Neural progenitor cell (in vitro differentiated cells): ENCODE measurements around the gene LAMA2. TPM values are rescaled to one million over a fixed set of nuclear protein-coding genes. Genes with fewer than 3 reads are reported as not detected.

Experiments
- DNase-seq: peaks from one replicate; pipeline ENCODE4 v3.0.0-alpha.2; 2016; ENCODE audit warnings: low spot score
- H2AFZ ChIP-seq: fragments of 200-600 bp; sonication (generic); replicated peaks from 2 replicates; pipeline ENCODE4 v1.6.1; 2016; ENCODE audit warnings: antibody characterized with exemption
- H3F3A ChIP-seq: fragments of 200-600 bp; sonication (generic); 2 replicates; pipeline ENCODE4 v1.6.1; 2016; ENCODE audit warnings: antibody characterized with exemption, low read depth
- H3K27ac ChIP-seq: fragments of 200-600 bp; sonication (generic); 2 replicates; pipeline ENCODE4 v1.5.1; 2016; ENCODE audit warnings: mild to moderate bottlenecking
- H3K27me3 ChIP-seq: fragments of 200-600 bp; sonication (generic); 2 replicates; pipeline ENCODE4 v1.6.1; 2016; ENCODE audit warnings: mild to moderate bottlenecking, moderate library complexity
- H3K36me3 ChIP-seq: fragments of 200-600 bp; sonication (generic); 2 replicates; pipeline ENCODE4 v1.5.1; 2016
- H3K4me1 ChIP-seq: fragments of 200-600 bp; sonication (generic); 2 replicates; pipeline ENCODE4 v1.6.1; 2016; ENCODE audit warnings: mixed run types
- H3K4me2 ChIP-seq: fragments of 200-600 bp; sonication (generic); 2 replicates; pipeline ENCODE4 v1.6.1; 2016
- H3K4me3 ChIP-seq: fragments of 200-600 bp; sonication (generic); 2 replicates; pipeline ENCODE4 v1.5.1; 2016
- H3K79me2 ChIP-seq: fragments of 200-600 bp; sonication (generic); 2 replicates; pipeline ENCODE4 v1.6.1; 2016; ENCODE audit warnings: low read depth
- H3K9ac ChIP-seq: fragments of 200-600 bp; sonication (generic); 2 replicates; pipeline ENCODE4 v1.6.1; 2016
- H3K9me3 ChIP-seq: fragments of 200-600 bp; sonication (generic); 2 replicates; pipeline ENCODE4 v1.5.1; 2016; ENCODE audit warnings: low read depth
- H4K20me1 ChIP-seq: fragments of 200-600 bp; sonication (generic); 2 replicates; pipeline ENCODE4 v1.6.1; 2016; ENCODE audit warnings: low read depth
- H3K27ac Mint-ChIP-seq: 3 replicates; pipeline ENCODE4 v1.8.0; 2021; ENCODE audit warnings: mixed read lengths
- H3K27me3 Mint-ChIP-seq: 2 replicates; pipeline ENCODE4 v1.8.0; 2022; ENCODE audit warnings: low read depth, mild to moderate bottlenecking, inconsistent platforms, moderate library complexity, mixed read lengths; ENCODE audit not compliant: insufficient read depth
- H3K36me3 Mint-ChIP-seq: 3 replicates; pipeline ENCODE4 v1.8.0; 2021; ENCODE audit warnings: mixed read lengths
- H3K4me1 Mint-ChIP-seq: 3 replicates; pipeline ENCODE4 v1.8.0; 2021; ENCODE audit warnings: mixed read lengths
- H3K4me3 Mint-ChIP-seq: 3 replicates; pipeline ENCODE4 v1.8.0; 2021; ENCODE audit warnings: mild to moderate bottlenecking, moderate library complexity, mixed read lengths
- H3K9me3 Mint-ChIP-seq: 3 replicates; pipeline ENCODE4 v1.8.0; 2020; ENCODE audit warnings: mixed read lengths
- EZH2 ChIP-seq: fragments of 200-600 bp; sonication (generic); IDR thresholded peaks from 2 replicates; pipeline ENCODE4 v1.6.1; 2017; ENCODE audit warnings: antibody characterized with exemption, mild to moderate bottlenecking, moderate library complexity
- EZH2phosphoT487 ChIP-seq: fragments of 200-600 bp; sonication (generic); IDR thresholded peaks from 2 replicates; pipeline ENCODE4 v1.6.1; 2017; ENCODE audit warnings: antibody characterized with exemption
- total RNA-seq: library from RNA; depleted of rRNA; stranded (reverse); fragments of >200 nt; gene quantifications from 2 replicates; pipeline ENCODE4 v1.2.3, GENCODE V29; 2015; ENCODE audit warnings: low replicate concordance
- TF ChIP-seq, protein P1 (sequence below): fragments of 200-600 bp; sonication (generic); IDR thresholded peaks from 2 replicates; pipeline ENCODE4 v1.5.1; 2017; ENCODE audit warnings: antibody characterized with exemption, mild to moderate bottlenecking

The LAMA2 gene
- total RNA-seq, 1 donor from 2014 or later, result 1.5 TPM

DNA sequence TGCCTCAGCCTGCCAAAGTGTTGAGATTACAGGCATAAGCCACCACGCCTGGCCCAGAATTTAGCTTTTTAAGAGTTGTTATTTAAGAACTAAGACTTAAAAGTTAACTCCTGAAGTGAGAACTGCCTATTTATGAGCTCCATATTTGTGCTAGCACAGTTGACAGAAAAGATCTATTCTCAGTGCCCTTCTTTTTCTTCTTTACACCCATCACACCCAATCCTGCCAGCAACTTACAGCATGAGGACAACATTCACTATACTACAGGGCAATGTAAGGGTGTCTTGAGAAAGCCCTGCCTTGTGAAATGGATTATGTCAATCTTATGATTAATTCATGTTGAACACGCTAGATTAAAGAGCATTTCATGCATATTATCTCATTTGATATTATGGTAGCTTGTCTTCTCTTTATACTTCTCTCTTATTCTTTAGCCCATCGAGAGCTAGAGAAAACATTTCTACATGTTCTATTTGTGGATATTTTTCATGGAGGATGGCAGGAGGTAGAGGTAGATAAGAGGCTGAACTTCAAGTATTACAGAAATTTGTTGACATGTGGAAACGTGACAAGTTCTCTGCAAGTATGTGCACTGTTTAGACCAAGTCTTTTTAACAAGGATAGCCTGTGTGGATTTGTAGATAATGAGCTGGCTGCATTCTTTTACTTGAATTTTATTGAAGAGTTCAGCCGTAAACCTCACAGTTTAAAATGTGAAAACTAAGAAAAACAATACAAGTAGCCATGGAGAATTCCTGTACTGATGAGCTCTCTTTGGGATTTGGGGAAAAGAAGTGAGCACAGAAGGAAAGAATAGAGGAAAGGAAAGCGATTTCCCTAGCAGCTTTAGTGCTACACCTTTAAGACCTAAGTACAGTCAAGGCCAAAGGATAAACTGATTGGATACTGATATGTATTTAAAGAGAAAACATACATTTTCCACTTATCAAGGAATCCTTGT is 614.8 kb downstream of the LAMA2 start:
- H3K79me2 ChIP-seq, result no peaks in the 10 kb centered on the region
- H3K27ac Mint-ChIP-seq, result no peak overlapping the region

DNA sequence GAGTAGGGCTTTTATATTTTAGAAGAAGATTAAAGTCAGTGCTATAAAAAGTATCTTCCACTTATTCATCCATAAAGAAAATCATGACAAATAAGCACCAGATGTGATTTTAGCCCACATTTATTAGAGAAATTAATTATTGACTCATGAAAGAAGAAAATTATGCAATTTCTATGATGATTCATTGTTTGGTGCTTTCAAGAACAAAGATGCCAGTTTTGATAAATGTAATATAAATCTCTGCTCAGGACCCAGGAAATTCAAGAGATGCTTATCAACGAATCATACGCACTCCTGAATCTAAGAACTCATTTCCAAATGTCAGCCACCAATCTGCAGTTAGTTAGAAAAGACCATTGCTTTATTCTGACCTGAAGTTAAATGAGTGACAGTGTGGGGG is 615.6 kb downstream of the LAMA2 start:
- peaks cover 40% of the 10 kb centered on the region for H3K4me1 Mint-ChIP-seq
- no peak for DNase-seq
- H3K27ac ChIP-seq, result no peak overlapping the region
- H3K27me3 ChIP-seq, result no peaks in the 10 kb centered on the region
- H3K4me3 Mint-ChIP-seq, result no peak overlapping the region
- H3K27ac Mint-ChIP-seq, result no peak overlapping the region
- H3K4me1 ChIP-seq, result no peaks in the 10 kb centered on the region
- TF ChIP-seq EZH2 (no peak), EZH2phosphoT487 (no peak)
- TF ChIP-seq, protein P1, sequence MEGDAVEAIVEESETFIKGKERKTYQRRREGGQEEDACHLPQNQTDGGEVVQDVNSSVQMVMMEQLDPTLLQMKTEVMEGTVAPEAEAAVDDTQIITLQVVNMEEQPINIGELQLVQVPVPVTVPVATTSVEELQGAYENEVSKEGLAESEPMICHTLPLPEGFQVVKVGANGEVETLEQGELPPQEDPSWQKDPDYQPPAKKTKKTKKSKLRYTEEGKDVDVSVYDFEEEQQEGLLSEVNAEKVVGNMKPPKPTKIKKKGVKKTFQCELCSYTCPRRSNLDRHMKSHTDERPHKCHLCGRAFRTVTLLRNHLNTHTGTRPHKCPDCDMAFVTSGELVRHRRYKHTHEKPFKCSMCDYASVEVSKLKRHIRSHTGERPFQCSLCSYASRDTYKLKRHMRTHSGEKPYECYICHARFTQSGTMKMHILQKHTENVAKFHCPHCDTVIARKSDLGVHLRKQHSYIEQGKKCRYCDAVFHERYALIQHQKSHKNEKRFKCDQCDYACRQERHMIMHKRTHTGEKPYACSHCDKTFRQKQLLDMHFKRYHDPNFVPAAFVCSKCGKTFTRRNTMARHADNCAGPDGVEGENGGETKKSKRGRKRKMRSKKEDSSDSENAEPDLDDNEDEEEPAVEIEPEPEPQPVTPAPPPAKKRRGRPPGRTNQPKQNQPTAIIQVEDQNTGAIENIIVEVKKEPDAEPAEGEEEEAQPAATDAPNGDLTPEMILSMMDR, result no peak
- H3K36me3 ChIP-seq, result no peaks in the 10 kb centered on the region
- no peaks in the 10 kb centered on the region for H3K9me3 Mint-ChIP-seq
- H4K20me1 ChIP-seq, result no peaks in the 10 kb centered on the region
- H3K9ac ChIP-seq, result no peak overlapping the region
- H3K4me3 ChIP-seq, result no peak overlapping the region
- H3K27me3 Mint-ChIP-seq, result peaks cover 3% of the 10 kb centered on the region
- H3K79me2 ChIP-seq, result no peaks in the 10 kb centered on the region
- no peaks in the 10 kb centered on the region for H3K36me3 Mint-ChIP-seq
- H2AFZ ChIP-seq, result peak overlapping the region; percentile 55
- H3K9me3 ChIP-seq, result no peaks in the 10 kb centered on the region
- no peak overlapping the region for H3K4me2 ChIP-seq
- no peaks in the 10 kb centered on the region for H3F3A ChIP-seq

More for the DNA sequence above, 614.8 kb downstream of the LAMA2 start:
- Mint-ChIP-seq H3K9me3 (no peaks in the 10 kb centered on the region), H3K4me1 (peaks cover 36% of the 10 kb centered on the region), H3K27me3 (peaks cover 3% of the 10 kb centered on the region), H3K4me3 (no peak overlapping the region), H3K36me3 (no peaks in the 10 kb centered on the region)
- Histone ChIP-seq H3K4me3 (no peak overlapping the region), H4K20me1 (no peaks in the 10 kb centered on the region), H2AFZ (no peak overlapping the region), H3K9me3 (no peaks in the 10 kb centered on the region), H3K9ac (no peak overlapping the region), H3K4me1 (no peaks in the 10 kb centered on the region), H3K36me3 (no peaks in the 10 kb centered on the region), H3K4me2 (no peak overlapping the region), H3K27ac (no peak overlapping the region), H3K27me3 (no peaks in the 10 kb centered on the region), H3F3A (no peaks in the 10 kb centered on the region)
- no peak for DNase-seq
- TF ChIP-seq EZH2 (no peak), EZH2phosphoT487 (no peak)
- TF ChIP-seq, protein P1, result no peak

DNA sequence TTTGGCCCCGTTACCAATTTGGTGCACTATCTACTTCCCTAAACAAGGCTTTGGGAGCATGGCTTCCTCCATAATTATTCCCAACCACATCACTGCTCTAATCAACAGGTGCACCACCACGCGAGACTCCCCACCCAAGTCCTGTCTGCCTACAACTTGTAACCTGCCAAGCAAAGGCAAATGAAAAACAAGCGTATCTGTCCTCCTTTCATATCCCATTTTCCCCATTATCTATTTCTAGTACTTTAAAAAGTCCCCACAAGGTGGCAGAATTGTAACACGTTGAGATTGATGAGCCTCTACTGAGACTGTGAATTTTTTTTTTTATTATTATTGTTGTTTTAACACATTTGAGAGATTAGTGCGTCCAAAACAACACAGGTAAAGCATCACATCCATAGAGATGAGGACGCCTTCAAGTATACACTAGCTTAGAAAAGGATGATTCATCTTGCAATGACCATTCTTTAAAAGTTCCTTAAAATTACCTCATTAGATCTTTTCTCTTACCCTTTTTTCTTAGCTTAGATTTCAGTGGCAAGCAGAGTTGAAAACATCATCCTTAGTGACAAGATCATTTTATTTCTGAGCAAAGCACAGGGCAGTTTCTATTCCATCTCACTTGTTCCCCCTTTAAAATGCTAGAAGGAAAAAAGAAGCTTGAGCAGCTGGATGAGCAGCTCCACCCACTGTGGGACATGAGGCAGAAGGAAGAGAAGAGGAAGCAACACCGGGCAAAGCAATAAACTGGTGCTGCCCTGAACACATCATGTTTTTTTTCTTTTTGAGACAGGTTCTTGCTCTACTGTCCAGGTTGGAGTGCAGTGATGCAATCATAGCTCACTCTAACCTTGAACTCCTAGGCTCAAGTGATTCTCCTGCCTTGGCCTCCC is 616.3 kb downstream of the LAMA2 start:
- Histone ChIP-seq H3K9ac (no peak overlapping the region), H3K79me2 (no peaks in the 10 kb centered on the region)
- H3K27ac Mint-ChIP-seq, result peak overlapping the region; percentile 9

More for the DNA sequence above, 616.3 kb downstream of the LAMA2 start:
- Mint-ChIP-seq H3K4me1 (peaks cover 40% of the 10 kb centered on the region), H3K36me3 (no peaks in the 10 kb centered on the region), H3K9me3 (no peaks in the 10 kb centered on the region), H3K27me3 (peaks cover 3% of the 10 kb centered on the region), H3K4me3 (no peak overlapping the region)
- no peaks in the 10 kb centered on the region for H3K4me1 ChIP-seq
- H3K36me3 ChIP-seq, result no peaks in the 10 kb centered on the region
- H3K27me3 ChIP-seq, result no peaks in the 10 kb centered on the region
- no peaks in the 10 kb centered on the region for H4K20me1 ChIP-seq
- H3K4me3 ChIP-seq, result no peak overlapping the region
- H3K27ac ChIP-seq, result no peak overlapping the region
- H2AFZ ChIP-seq, result peak overlapping the region; percentile 55
- no peaks in the 10 kb centered on the region for H3K9me3 ChIP-seq
- no peak for TF ChIP-seq EZH2phosphoT487
- TF ChIP-seq, protein P1, result peak; percentile 79
- peak; percentile 66 for DNase-seq
- H3F3A ChIP-seq, result no peaks in the 10 kb centered on the region
- no peak overlapping the region for H3K4me2 ChIP-seq
